HG02884 (cell line): ENCODE results near the gene CHST6.
"Not testable (repeated sequence)": the region's sequence is repeated elsewhere in the genome, so short reads cannot be mapped to it uniquely, and the experiment has no call there.

Experiments used
- ATAC-seq: cut with Tn5 transposase; IDR thresholded peaks from one replicate; pipeline ENCODE4 v1.9.1; 2021; ENCODE audit warnings: mild to moderate bottlenecking, moderate library complexity; ENCODE audit not compliant: unreplicated experiment

Gene CHST6

GRCh38 chr16:75452464-75453190, 42.6 kb downstream of the CHST6 start:
- ATAC-seq, result no peak

GRCh38 chr16:75446416-75446815, 48.8 kb downstream of the CHST6 start:
- no peak for ATAC-seq

- ATAC-seq, result no peak
Measured at GRCh38 chr16:75445298-75445697, 49.9 kb downstream of the CHST6 start.

- ATAC-seq, result no peak
Measured at GRCh38 chr16:75443298-75443697, 51.9 kb downstream of the CHST6 start.

- peak; percentile 70 for ATAC-seq
Measured at GRCh38 chr16:75433732-75434413, 61.4 kb downstream of the CHST6 start.

GRCh38 chr16:75432828-75433731, 62.2 kb downstream of the CHST6 start, which contains the start of gene CFDP1:
TSS of gene CFDP1 (minus strand) at chr16:75433503. CDS start at chr16:75433352, 151 bp downstream.
- ATAC-seq, result peak; percentile 83

GRCh38 chr16:75429621-75430403, 65.4 kb downstream of the CHST6 start:
- ATAC-seq, result no peak

GRCh38 chr16:75426524-75426923, 68.7 kb downstream of the CHST6 start:
- ATAC-seq, result not testable (repeated sequence)

GRCh38 chr16:75424105-75424762, 71.0 kb downstream of the CHST6 start:
- not testable (repeated sequence) for ATAC-seq

- ATAC-seq, result no peak
Measured at GRCh38 chr16:75423723-75424104, 71.5 kb downstream of the CHST6 start.
